GM18951 (cell line): ENCODE data around the gene TKTL1.
"Not testable (repeated sequence)": the region's sequence is repeated elsewhere in the genome, so short reads cannot be mapped to it uniquely, and the experiment has no call there.

Experiments used
- POLR2A ChIP-seq: IDR thresholded peaks from 4 replicates; pipeline ENCODE4 v1.6.1; 2011; ENCODE audit warnings: mild to moderate bottlenecking; ENCODE audit not compliant: insufficient read length, insufficient read depth; ENCODE audit errors: extremely low read depth
- in situ Hi-C: fragments of 300-500 bp; cut with MboI; formaldehyde crosslinking; loops from one replicate; pipeline ENCODE4 v1.12.0; 2022; ENCODE audit warnings: low sequenced_read_pairs, mixed read lengths, inconsistent platforms; ENCODE audit not compliant: unreplicated experiment

TKTL1 gene

DNA sequence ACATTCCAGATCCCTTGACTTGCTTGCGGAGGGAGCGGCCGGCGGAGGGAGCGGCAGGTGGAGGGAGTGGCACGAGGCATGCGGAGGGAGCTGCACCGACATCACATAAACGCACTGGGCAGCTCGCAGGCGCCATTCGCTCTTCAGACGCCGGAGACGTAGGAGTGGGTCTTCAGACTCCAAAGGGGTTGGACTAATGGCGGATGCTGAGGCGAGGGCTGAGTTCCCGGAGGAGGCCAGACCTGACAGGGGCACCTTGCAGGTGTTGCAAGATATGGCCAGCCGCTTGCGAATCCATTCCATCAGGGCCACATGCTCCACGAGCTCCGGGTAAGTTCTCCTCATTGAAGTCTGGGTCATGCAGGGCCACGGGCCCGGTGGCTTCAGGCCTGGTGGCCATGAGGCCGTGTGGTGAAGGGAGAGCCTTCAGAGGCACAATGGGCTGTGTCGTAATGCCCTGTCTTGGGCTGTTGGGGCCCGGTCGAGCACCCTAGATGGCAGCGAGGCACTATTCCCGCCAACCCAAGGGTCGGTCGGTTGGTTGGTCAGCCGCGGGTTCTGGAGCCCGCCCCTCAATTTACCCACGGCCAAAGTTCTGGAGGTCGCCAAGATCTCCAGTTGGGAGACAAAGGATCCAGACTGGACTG is at the start of gene TKTL1:
TSS of gene TKTL1 (plus strand) at position 132 of the 647 bp plus-strand sequence. CDS start at position 197, 65 bp downstream.
- TF ChIP-seq POLR2A, result no peak
- in situ Hi-C loops, result no loop called here

GRCh38 chrX:154247377-154248045 is 48.1 kb upstream of the TKTL1 start:
- in situ Hi-C loops, result not testable (repeated sequence)

GRCh38 chrX:154248076-154248475 is 47.5 kb upstream of the TKTL1 start:
- in situ Hi-C loops, result not testable (repeated sequence)

DNA sequence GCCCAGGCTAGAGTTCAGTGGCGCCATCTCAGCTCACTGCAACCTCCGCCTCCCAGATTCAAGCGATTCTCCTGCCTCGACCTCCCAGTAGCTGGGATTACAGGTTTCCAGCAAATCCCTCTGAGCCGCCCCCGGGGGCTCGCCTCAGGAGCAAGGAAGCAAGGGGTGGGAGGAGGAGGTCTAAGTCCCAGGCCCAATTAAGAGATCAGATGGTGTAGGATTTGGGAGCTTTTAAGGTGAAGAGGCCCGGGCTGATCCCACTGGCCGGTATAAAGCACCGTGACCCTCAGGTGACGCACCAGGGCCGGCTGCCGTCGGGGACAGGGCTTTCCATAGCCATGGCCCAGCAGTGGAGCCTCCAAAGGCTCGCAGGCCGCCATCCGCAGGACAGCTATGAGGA is 38.3 kb upstream of the TKTL1 start, which contains the start of gene OPN1MW3:
TSS of gene OPN1MW3 (plus strand) at position 301 of the 400 bp plus-strand sequence. CDS start at position 339, 38 bp downstream.
- in situ Hi-C loops, result not testable (repeated sequence)

DNA sequence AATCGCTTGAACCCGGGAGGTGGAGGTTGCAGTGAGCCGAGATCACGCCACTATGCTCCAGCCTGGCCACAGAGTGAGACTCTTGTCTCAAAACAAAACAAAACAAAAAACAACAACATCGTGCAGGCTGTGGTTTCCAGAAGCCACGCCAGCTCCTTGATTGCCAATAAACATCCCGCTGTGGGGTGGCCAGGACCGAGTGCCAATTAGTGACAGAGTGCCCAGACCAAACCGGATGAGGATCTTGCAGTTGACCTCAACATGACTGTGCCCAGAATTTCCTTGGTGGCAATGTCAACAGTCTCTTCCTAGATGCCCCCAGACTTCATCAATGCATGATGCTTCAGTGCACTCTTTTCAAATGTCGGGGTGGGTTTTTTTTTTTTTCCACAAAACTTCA is 36.9 kb upstream of the TKTL1 start:
- in situ Hi-C loops, result not testable (repeated sequence)

GRCh38 chrX:154263072-154263471 is 32.5 kb upstream of the TKTL1 start:
- in situ Hi-C loops, result not testable (repeated sequence)

DNA sequence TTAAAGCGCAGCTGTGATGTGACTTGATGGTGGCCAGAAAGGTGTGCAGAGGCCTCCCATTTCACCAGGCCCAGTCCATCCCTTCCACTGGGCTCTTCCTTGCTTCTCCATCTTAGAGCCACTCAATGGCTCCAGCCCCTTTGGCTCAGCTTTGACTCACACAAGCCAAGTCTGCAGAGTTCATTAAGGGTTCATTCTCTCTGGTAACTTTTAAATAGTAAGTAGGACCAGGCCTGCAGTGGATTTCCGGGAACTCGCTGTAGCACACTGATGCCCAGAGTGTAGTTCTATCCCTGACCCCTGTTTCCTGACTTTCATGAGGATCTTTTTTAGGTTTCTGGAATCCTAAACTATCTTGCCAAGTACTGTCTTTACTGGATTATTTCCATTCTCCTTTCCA is 26.4 kb upstream of the TKTL1 start:
- in situ Hi-C loops, result not testable (repeated sequence)

- in situ Hi-C loops, result not testable (repeated sequence)
Measured at GRCh38 chrX:154284489-154285338, 10.9 kb upstream of the TKTL1 start.

GRCh38 chrX:154286406-154286805 is 9.2 kb upstream of the TKTL1 start:
- in situ Hi-C loops, result not testable (repeated sequence)

GRCh38 chrX:154294791-154295574 is 612 bp upstream of the TKTL1 start, which contains the start of gene TEX28:
TEX28 (minus strand) TSS chrX:154295124; CDS start chrX:154292117, 3,007 bp downstream.
- in situ Hi-C loops, result no loop called here
- no peak for TF ChIP-seq POLR2A

- in situ Hi-C loops, result no loop called here
- no peak for TF ChIP-seq POLR2A
Measured at GRCh38 chrX:154296731-154297130, 1.1 kb downstream of the TKTL1 start.

DNA sequence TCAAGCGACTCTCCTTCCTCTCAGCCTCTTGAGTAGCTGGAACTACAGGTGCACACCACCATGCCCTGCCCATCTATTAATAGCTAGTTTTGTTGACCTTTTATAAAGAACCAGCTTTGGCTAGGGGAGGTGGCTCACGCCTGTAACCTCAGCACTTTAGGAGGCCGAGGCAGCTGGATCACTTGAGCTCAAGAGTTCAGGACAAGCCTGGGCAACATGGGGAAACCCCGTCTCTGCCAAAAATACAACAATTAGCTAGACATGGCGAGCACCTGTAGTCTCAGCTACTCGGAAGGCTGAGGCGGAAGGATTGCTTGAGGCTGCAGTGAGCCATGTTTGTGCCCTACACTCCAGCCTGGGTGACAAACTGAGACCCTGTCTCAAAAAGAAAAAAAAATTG is 2.7 kb downstream of the TKTL1 start:
- in situ Hi-C loops, result no loop called here
- TF ChIP-seq POLR2A, result no peak

DNA sequence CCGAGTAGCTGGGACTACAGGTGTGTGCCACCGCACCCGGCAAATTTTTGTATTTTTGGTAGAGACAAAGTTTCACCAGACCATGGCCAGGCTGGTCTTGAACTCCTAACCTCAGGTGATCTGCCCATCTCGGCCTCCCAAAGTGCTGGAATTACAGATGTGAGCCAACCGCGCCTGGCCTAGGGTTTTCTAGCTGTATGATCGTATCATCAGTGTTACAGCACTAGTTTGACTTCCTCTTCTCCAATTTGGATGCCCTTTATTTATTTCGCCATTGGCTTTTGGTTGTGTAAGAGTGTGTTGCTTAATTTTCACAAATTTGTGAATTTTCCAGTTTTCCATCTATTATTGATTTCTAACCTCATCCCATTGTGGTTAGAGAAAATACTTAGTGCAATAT is 5.2 kb downstream of the TKTL1 start:
- TF ChIP-seq POLR2A, result no peak

DNA sequence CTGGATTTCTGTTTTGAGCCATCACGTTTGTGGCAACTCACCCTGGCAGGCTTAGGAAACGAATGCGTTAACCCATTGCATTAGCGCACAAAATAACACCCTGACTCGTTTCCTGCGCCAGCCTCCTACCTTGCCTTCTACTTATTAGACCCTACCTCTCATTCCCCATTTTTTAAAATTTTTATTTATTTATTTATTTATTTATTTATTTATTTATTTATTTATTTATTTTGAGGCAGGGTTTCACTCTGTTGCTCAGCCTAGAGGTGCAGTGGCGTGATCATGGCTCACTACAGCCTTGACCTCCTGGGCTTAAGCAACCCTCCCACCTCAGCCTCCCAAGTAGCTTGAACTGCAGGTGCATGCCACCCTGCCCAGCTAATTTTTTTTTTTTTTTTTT is 7.4 kb downstream of the TKTL1 start:
- in situ Hi-C loops, result not testable (repeated sequence)

More for the DNA sequence above, 5.2 kb downstream of the TKTL1 start:
- in situ Hi-C loops, result no loop called here
